Suprapubic skin (tissue), 3 donors: ENCODE data around the gene UBE2L5.

ENCODE experiments used
- EP300 ChIP-seq: sonication (generic); formaldehyde crosslinking; IDR thresholded peaks from one replicate; pipeline ENCODE4 v1.6.1; 2017; ENCODE audit warnings: antibody characterized with exemption
- POLR2A ChIP-seq, 2 donors: fragments of 450-650 bp; IDR thresholded peaks; one replicate each; pipeline ENCODE4 v1.6.1; 2017; ENCODE audit warnings: antibody characterized with exemption in 2 of 2, mild to moderate bottlenecking in 2 of 2, moderate library complexity in 2 of 2
- TF ChIP-seq, protein P1 (sequence below), 2 donors: fragments of 200-600 bp in 1 of 2; fragments of 450-650 bp in 1 of 2; sonication (generic) in 1 of 2; IDR thresholded peaks; one replicate each; pipeline ENCODE4 v1.5.1; 2016 to 2019; ENCODE audit warnings: antibody characterized with exemption in 2 of 2, mild to moderate bottlenecking in 1 of 2, moderate library complexity in 1 of 2

- TF ChIP-seq EP300 (no peak), POLR2A (IDR thresholded peaks at IDR 0.05) (no peak)
- TF ChIP-seq, protein P1, sequence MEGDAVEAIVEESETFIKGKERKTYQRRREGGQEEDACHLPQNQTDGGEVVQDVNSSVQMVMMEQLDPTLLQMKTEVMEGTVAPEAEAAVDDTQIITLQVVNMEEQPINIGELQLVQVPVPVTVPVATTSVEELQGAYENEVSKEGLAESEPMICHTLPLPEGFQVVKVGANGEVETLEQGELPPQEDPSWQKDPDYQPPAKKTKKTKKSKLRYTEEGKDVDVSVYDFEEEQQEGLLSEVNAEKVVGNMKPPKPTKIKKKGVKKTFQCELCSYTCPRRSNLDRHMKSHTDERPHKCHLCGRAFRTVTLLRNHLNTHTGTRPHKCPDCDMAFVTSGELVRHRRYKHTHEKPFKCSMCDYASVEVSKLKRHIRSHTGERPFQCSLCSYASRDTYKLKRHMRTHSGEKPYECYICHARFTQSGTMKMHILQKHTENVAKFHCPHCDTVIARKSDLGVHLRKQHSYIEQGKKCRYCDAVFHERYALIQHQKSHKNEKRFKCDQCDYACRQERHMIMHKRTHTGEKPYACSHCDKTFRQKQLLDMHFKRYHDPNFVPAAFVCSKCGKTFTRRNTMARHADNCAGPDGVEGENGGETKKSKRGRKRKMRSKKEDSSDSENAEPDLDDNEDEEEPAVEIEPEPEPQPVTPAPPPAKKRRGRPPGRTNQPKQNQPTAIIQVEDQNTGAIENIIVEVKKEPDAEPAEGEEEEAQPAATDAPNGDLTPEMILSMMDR (IDR thresholded peaks at IDR 0.05), result no peak
These were observed 12.2 kb upstream of the UBE2L5 start for GRCh38 chr13:30409886-30410704.
